H1 (cell line): ENCODE measurements around the gene MRPS35. TPM values are rescaled to one million over a fixed set of nuclear protein-coding genes. Genes with fewer than 3 reads are reported as not detected.

ENCODE experiments used
- CTCF ChIA-PET: fragments of 300-600 bp; sonication (Branson Sonifier 250); formaldehyde crosslinking; loops from one replicate; lab custom pipeline; 2021; ENCODE audit not compliant: partially characterized antibody; lab: Charles Lee
- POLR2A ChIA-PET: fragments of 300-600 bp; sonication (Branson Sonifier 250); formaldehyde crosslinking; loops from one replicate; lab custom pipeline; 2021; ENCODE audit warnings: inconsistent platforms; ENCODE audit not compliant: partially characterized antibody; lab: Charles Lee
- DNase-seq, 2 experiments: peaks; one replicate each; pipeline versions ENCODE4 v3.0.0 to v3.0.0-alpha.2; 2010 to 2022; ENCODE audit warnings: low spot score in 2 of 2, low read depth in 1 of 2, mixed read lengths in 1 of 2
- FAIRE-seq: peaks from 2 replicates; lab custom pipeline; 2011; peaks lifted over from hg19 to GRCh38; lab: Jason Lieb, UNC
- H2AFZ ChIP-seq: 2 replicates; pipeline ENCODE4 v1.8.1; 2012; ENCODE audit warnings: low read length, inconsistent platforms
- H2AK5ac ChIP-seq: 2 replicates; pipeline ENCODE4 v1.6.1; 2013; ENCODE audit warnings: low read depth, low read length
- H2BK120ac ChIP-seq: replicated peaks from 2 replicates; pipeline ENCODE3; 2013; ENCODE audit warnings: low read depth, low read length, inconsistent platforms
- H2BK12ac ChIP-seq: 2 replicates; pipeline ENCODE4 v1.6.1; 2013; ENCODE audit warnings: low read depth, low read length
- H2BK15ac ChIP-seq: 2 replicates; pipeline ENCODE4 v1.6.1; 2013; ENCODE audit warnings: low read length
- H2BK20ac ChIP-seq: 2 replicates; pipeline ENCODE4 v1.6.1; 2013; ENCODE audit warnings: low read length
- H2BK5ac ChIP-seq: 2 replicates; pipeline ENCODE4 v1.6.1; 2013; ENCODE audit warnings: low read depth, low read length
- H3K14ac ChIP-seq: 2 replicates; pipeline ENCODE4 v1.6.1; 2013; ENCODE audit warnings: inconsistent platforms; ENCODE audit not compliant: insufficient read length
- H3K18ac ChIP-seq: 2 replicates; pipeline ENCODE4 v1.6.1; 2013; ENCODE audit warnings: low read length; ENCODE audit errors: extremely low read depth
- H3K23ac ChIP-seq: 2 replicates; pipeline ENCODE4 v1.6.1; 2013; ENCODE audit warnings: inconsistent platforms; ENCODE audit not compliant: insufficient read length
- H3K23me2 ChIP-seq: 2 replicates; pipeline ENCODE4 v1.6.1; 2013; ENCODE audit warnings: low read depth, low read length
- H3K27ac ChIP-seq: 2 replicates; pipeline ENCODE4 v1.6.1; 2011; ENCODE audit warnings: low read depth, low read length, inconsistent platforms
- H3K27me3 ChIP-seq, 4 experiments: replicated peaks in 1 of 4; 1 replicate in 1 of 4; 2 replicates in 3 of 4; pipeline versions ENCODE4 v1.6.1 to v1.8.1; 2011 to 2013; ENCODE audit warnings: low read length in 3 of 4, mild to moderate bottlenecking in 3 of 4, inconsistent platforms in 2 of 4, mixed read lengths in 2 of 4, moderate library complexity in 1 of 4; ENCODE audit not compliant: control insufficient read depth in 3 of 4, insufficient read depth in 3 of 4; ENCODE audit errors: extremely low read depth in 1 of 4
- H3K36me3 ChIP-seq, 4 experiments: 2 replicates each; pipeline versions ENCODE4 v1.6.1 to v1.8.1; 2011 to 2013; ENCODE audit warnings: mild to moderate bottlenecking in 4 of 4, low read length in 3 of 4, moderate library complexity in 2 of 4, control low read depth in 1 of 4, inconsistent platforms in 1 of 4; ENCODE audit not compliant: insufficient read depth in 4 of 4, control insufficient read depth in 2 of 4
- H3K4ac ChIP-seq: replicated peaks from 2 replicates; pipeline ENCODE3; 2013; ENCODE audit warnings: low read length, low read depth, mixed read lengths, inconsistent platforms; ENCODE audit not compliant: insufficient read length
- H3K4me1 ChIP-seq, 4 experiments: replicated peaks in 1 of 4; 1 replicate in 1 of 4; 2 replicates in 3 of 4; pipeline versions ENCODE4 v1.6.1 to v1.8.1; 2011 to 2013; ENCODE audit warnings: low read length in 3 of 4, inconsistent platforms in 2 of 4, mixed read lengths in 1 of 4; ENCODE audit not compliant: insufficient read depth in 4 of 4, control insufficient read depth in 3 of 4
- H3K4me2 ChIP-seq, 2 experiments: 2 replicates each; pipeline versions ENCODE4 v1.6.1 to v1.8.1; 2011 to 2013; ENCODE audit warnings: low read depth in 2 of 2, low read length in 2 of 2, control low read depth in 1 of 2, inconsistent platforms in 1 of 2, mild to moderate bottlenecking in 1 of 2; ENCODE audit not compliant: insufficient read depth in 1 of 2
- H3K4me3 ChIP-seq, 4 experiments: fragments of 200-600, 300-600 bp in 1 of 4; sonication (generic), shearing (Covaris generic), sonication (Bioruptor Twin) in 1 of 4; 2 replicates each; pipeline versions ENCODE4 v1.5.1 to v1.8.1; 2011 to 2016; ENCODE audit warnings: low read length in 4 of 4, low read depth in 3 of 4, control low read depth in 2 of 4, inconsistent platforms in 2 of 4, mild to moderate bottlenecking in 2 of 4, mixed read lengths in 1 of 4, moderate library complexity in 1 of 4; ENCODE audit not compliant: insufficient read depth in 2 of 4; ENCODE audit errors: extremely low read depth in 1 of 4
- H3K56ac ChIP-seq: replicated peaks from 2 replicates; pipeline ENCODE3; 2013; ENCODE audit warnings: low read depth, mild to moderate bottlenecking, mixed read lengths, low read length, inconsistent platforms; ENCODE audit not compliant: insufficient read length
- H3K79me1 ChIP-seq: 2 replicates; pipeline ENCODE4 v1.6.1; 2013; ENCODE audit warnings: low read depth, low read length, control low read depth
- H3K79me2 ChIP-seq, 2 experiments: 2 replicates each; pipeline versions ENCODE4 v1.6.1 to v1.8.1; 2012 to 2013; ENCODE audit warnings: low read length in 2 of 2, mild to moderate bottlenecking in 2 of 2, inconsistent platforms in 1 of 2; ENCODE audit not compliant: insufficient read depth in 2 of 2, control insufficient read depth in 1 of 2
- H3K9ac ChIP-seq, 4 experiments: replicated peaks in 1 of 4; 1 replicate in 1 of 4; 2 replicates in 3 of 4; pipeline versions ENCODE4 v1.6.1 to v1.8.1; 2011 to 2013; ENCODE audit warnings: low read depth in 3 of 4, low read length in 3 of 4, control low read depth in 2 of 4, mild to moderate bottlenecking in 2 of 4, moderate library complexity in 2 of 4, inconsistent platforms in 1 of 4; ENCODE audit errors: extremely low read depth in 1 of 4
- H3K9me3 ChIP-seq, 2 experiments: 2 replicates each; pipeline versions ENCODE4 v1.6.1 to v1.8.1; 2012 to 2013; ENCODE audit warnings: mild to moderate bottlenecking in 2 of 2, moderate library complexity in 2 of 2, control low read depth in 1 of 2, inconsistent platforms in 1 of 2, low read depth in 1 of 2, low read length in 1 of 2, mixed read lengths in 1 of 2; ENCODE audit not compliant: insufficient read depth in 2 of 2
- H4K20me1 ChIP-seq, 2 experiments: replicated peaks in 1 of 2; 2 replicates each; pipeline versions ENCODE3 to v1.8.1; 2011 to 2013; ENCODE audit warnings: inconsistent platforms in 2 of 2, low read length in 2 of 2, mild to moderate bottlenecking in 1 of 2; ENCODE audit not compliant: insufficient read depth in 2 of 2, control insufficient read depth in 1 of 2
- H4K5ac ChIP-seq: 2 replicates; pipeline ENCODE4 v1.6.1; 2013; ENCODE audit warnings: low read length, low read depth, mixed read lengths, inconsistent platforms; ENCODE audit not compliant: insufficient read length
- H4K8ac ChIP-seq: 2 replicates; pipeline ENCODE4 v1.8.0; 2013; ENCODE audit warnings: mild to moderate bottlenecking, moderate library complexity, low read length, inconsistent platforms; ENCODE audit not compliant: insufficient read depth; ENCODE audit errors: extremely low read depth
- H4K91ac ChIP-seq: replicated peaks from 2 replicates; pipeline ENCODE3; 2013; ENCODE audit warnings: low read length, mixed read lengths, inconsistent platforms; ENCODE audit not compliant: insufficient read length
- BACH1 ChIP-seq: IDR thresholded peaks from 2 replicates; pipeline ENCODE4 v1.6.1; 2012; ENCODE audit warnings: low read length, improper control_type of control experiment
- GABPA ChIP-seq: IDR thresholded peaks from 2 replicates; pipeline ENCODE4 v1.6.1; 2011; ENCODE audit warnings: mild to moderate bottlenecking, low read length, moderate library complexity, borderline replicate concordance; ENCODE audit not compliant: insufficient read depth
- GTF2F1 ChIP-seq: IDR thresholded peaks from 2 replicates; pipeline ENCODE4 v1.6.1; 2012; ENCODE audit warnings: low read depth, low read length, improper control_type of control experiment, borderline replicate concordance
- KDM4A ChIP-seq: IDR thresholded peaks from one replicate; pipeline ENCODE4 v1.7.1; 2012; ENCODE audit warnings: low read depth, mild to moderate bottlenecking, moderate library complexity, low read length, inconsistent platforms; ENCODE audit not compliant: severe bottlenecking
- PHF8 ChIP-seq: fragments of 200-600 bp; sonication (generic); conservative IDR thresholded peaks from 2 replicates; pipeline ENCODE4 v1.7.1; 2012; ENCODE audit warnings: low read depth, mild to moderate bottlenecking, inconsistent platforms, low read length, moderate library complexity
- POU5F1 ChIP-seq: IDR thresholded peaks from 2 replicates; pipeline ENCODE4 v1.6.1; 2011; ENCODE audit warnings: low read depth, mild to moderate bottlenecking, low read length, moderate library complexity
- RNF2 ChIP-seq: fragments of 200-900, 300-1000 bp; sonication (generic); IDR thresholded peaks from 2 replicates; pipeline ENCODE4 v1.7.1; 2016; ENCODE audit warnings: borderline replicate concordance, low read depth, mild to moderate bottlenecking, antibody characterized with exemption, low read length; ENCODE audit not compliant: poor library complexity, severe bottlenecking; ENCODE audit errors: missing control alignments
- RXRA ChIP-seq: IDR thresholded peaks from 2 replicates; pipeline ENCODE4 v1.6.1; 2011; ENCODE audit warnings: low read depth, mild to moderate bottlenecking, low read length, moderate library complexity; ENCODE audit not compliant: insufficient read depth
- SP2 ChIP-seq: IDR thresholded peaks from 2 replicates; pipeline ENCODE4 v1.6.1; 2012; ENCODE audit warnings: mild to moderate bottlenecking, low read length, inconsistent platforms
- TAF1 ChIP-seq: IDR thresholded peaks from 2 replicates; pipeline ENCODE4 v1.6.1; 2011; ENCODE audit warnings: mild to moderate bottlenecking, low read depth, low read length
- YY1 ChIP-seq: IDR thresholded peaks from 2 replicates; pipeline ENCODE4 v1.6.1; 2011; ENCODE audit warnings: low read depth, mild to moderate bottlenecking, low read length
- ZNF274 ChIP-seq: IDR thresholded peaks from 2 replicates; pipeline ENCODE4 v1.7.0; 2012; ENCODE audit warnings: low read length, borderline replicate concordance; ENCODE audit errors: extremely low read depth
- WGBS, 2 experiments: shearing (Covaris generic) in 1 of 2; methylation state at CpG; one replicate each; pipeline versions ENCODE4 v1.1.6 to v1.1.7; 2013 to 2015; ENCODE audit warnings: low lambda C conversion rate in 2 of 2, mixed read lengths in 2 of 2, inconsistent platforms in 1 of 2, low coverage in 1 of 2, missing lambda C conversion rate in 1 of 2; ENCODE audit not compliant: insufficient replicate concordance in 2 of 2, insufficient coverage in 1 of 2, insufficient read length in 1 of 2; ENCODE audit errors: extremely low coverage in 1 of 2, missing lambda C conversion rate in 1 of 2; 5-methylcytosine and 5-hydroxymethylcytosine counted together
- polyA plus RNA-seq, 7 experiments: library from polyadenylated mRNA; depleted of rRNA in 3 of 7; stranded (reverse) in 5 of 7; unstranded in 2 of 7; fragments of >200 nt in 5 of 7; fragments of 200-250 nt in 2 of 7; gene quantifications; 1 replicate in 5 of 7; 2 replicates in 1 of 7; 4 replicates in 1 of 7; pipeline versions ENCODE4 v1.2.1 to v1.2.3, GENCODE V29; 2011 to 2013; ENCODE audit warnings: missing spikeins in 2 of 7, mixed read lengths in 2 of 7
- total RNA-seq: library from RNA; stranded (reverse); fragmentation: NEBNext Ultra II Directional; extraction: Animal tissue kit (Norgen Biotek cat#: 25700); gene quantifications from 2 replicates; pipeline ENCODE4 v1.2.1, GENCODE V29; 2021

MRPS35 gene
- total and polyA plus RNA-seq, 2 of the 8 experiments (the other 6 are each of a cell fraction or from before 2014, with no cell fraction given): 26.8 to 47.9 TPM

- Histone ChIP-seq H4K20me1 (peaks cover 0 to 2% of the 10 kb centered on the region in 2 experiments), H2BK20ac (no peak overlapping the region), H4K8ac (no peak overlapping the region), H3K9me3 (no peaks in the 10 kb centered on the region), H3K9ac (no peak overlapping the region), H4K5ac (no peak overlapping the region), H3K56ac (no peak overlapping the region), H3K4me1 (peaks cover 0 to 9% (median 6%) of the 10 kb centered on the region in 4 experiments; a peak in 5 of 7 replicates), H3K79me1 (no peaks in the 10 kb centered on the region; the same call in 1 of the 2 replicates), H3K4me2 (no peak overlapping the region), H2BK5ac (no peak overlapping the region), H3K18ac (no peak overlapping the region), H2BK15ac (no peak overlapping the region), H3K14ac (no peak overlapping the region), H3K27ac (no peak overlapping the region), H2BK120ac (no peak overlapping the region), H3K27me3 (no peaks in the 10 kb centered on the region), H2AFZ (no peak overlapping the region), H2AK5ac (no peak overlapping the region), H2BK12ac (no peak overlapping the region), H3K79me2 (peaks cover 0 to 82% of the 10 kb centered on the region in 2 experiments; a peak in 3 of 4 replicates), H3K23ac (no peak overlapping the region), H3K4me3 (no peak overlapping the region), H4K91ac (no peak overlapping the region), H3K23me2 (peaks cover 4% of the 10 kb centered on the region), H3K4ac (no peak overlapping the region), H3K36me3 (peaks cover 0 to 2% (median under 1%) of the 10 kb centered on the region in 4 experiments; a peak in 4 of 8 replicates)
- ChIA-PET POLR2A (interaction anchor here (1.2 kb wide), 1 partner anchor 9 kb away, joined by 3 read pairs; no protein-coding TSS in a partner anchor), CTCF (no interaction called here)
- FAIRE-seq: no peak
- DNase-seq: no peak
- WGBS, 2 experiments: 91% methylated on average over 3 of the region's 3 CpGs; no CpG with 5 or more reads in 1 of the 2 experiments
- no peak for TF ChIP-seq KDM4A
- no peak for TF ChIP-seq YY1
- TF ChIP-seq POU5F1: no peak
- TF ChIP-seq GABPA: no peak
- TF ChIP-seq GTF2F1: no peak
- TF ChIP-seq TAF1: no peak
- no peak for TF ChIP-seq SP2
- no peak for TF ChIP-seq BACH1
- TF ChIP-seq ZNF274: no peak
- no peak for TF ChIP-seq RXRA
- no peak for TF ChIP-seq PHF8
- no peak for TF ChIP-seq RNF2
Observed at GRCh38 chr12:27785882-27786570, 75.4 kb downstream of the MRPS35 start.
